GM12892 (cell line): ENCODE results near the gene TEP1.

Source experiments
- DNase-seq: peaks from one replicate; pipeline ENCODE4 v3.0.0; 2011; ENCODE audit not compliant: insufficient read length
- FAIRE-seq: peaks from 2 replicates; lab custom pipeline; 2011; peaks lifted over from hg19 to GRCh38; lab: Jason Lieb, UNC
- POLR2A ChIP-seq: IDR thresholded peaks from 2 replicates; pipeline ENCODE4 v1.6.1; 2011; ENCODE audit warnings: low read depth, low read length, control low read depth
- POLR2AphosphoS5 ChIP-seq: IDR thresholded peaks from 2 replicates; pipeline ENCODE4 v1.6.1; 2011; ENCODE audit warnings: low read depth, low read length, control low read depth
- TAF1 ChIP-seq: IDR thresholded peaks from 2 replicates; pipeline ENCODE4 v1.6.1; 2011; ENCODE audit warnings: low read depth, mild to moderate bottlenecking, control low read depth, low read length, borderline replicate concordance

Gene TEP1

GRCh38 chr14:20400589-20400964 lies 12.7 kb downstream of the TEP1 start:
- DNase-seq (no peak), FAIRE-seq (no peak)
- TF ChIP-seq TAF1 (no peak), POLR2A (no peak), POLR2AphosphoS5 (no peak)

GRCh38 chr14:20397511-20397910 lies 15.8 kb downstream of the TEP1 start:
- no peak for DNase-seq
- no peak for TF ChIP-seq TAF1
- TF ChIP-seq POLR2AphosphoS5, result no peak
- no peak for TF ChIP-seq POLR2A
- no peak for FAIRE-seq

GRCh38 chr14:20391505-20391904 lies 21.8 kb downstream of the TEP1 start:
- TF ChIP-seq TAF1, result no peak
- no peak for TF ChIP-seq POLR2AphosphoS5
- no peak for TF ChIP-seq POLR2A
- DNase-seq (no peak), FAIRE-seq (no peak)

- no peak for TF ChIP-seq POLR2A
- DNase-seq, result no peak
- FAIRE-seq, result no peak
These were observed 25.1 kb downstream of the TEP1 start for GRCh38 chr14:20388159-20388558.

GRCh38 chr14:20387576-20387975 lies 25.7 kb downstream of the TEP1 start:
- DNase-seq (no peak), FAIRE-seq (no peak)
- no peak for TF ChIP-seq TAF1
- no peak for TF ChIP-seq POLR2A
- TF ChIP-seq POLR2AphosphoS5, result no peak

- FAIRE-seq, result no peak
- TF ChIP-seq POLR2AphosphoS5, result no peak
- TF ChIP-seq TAF1, result no peak
- no peak for TF ChIP-seq POLR2A
- DNase-seq, result no peak
These were observed 26.9 kb downstream of the TEP1 start for GRCh38 chr14:20386276-20386855.

GRCh38 chr14:20384886-20385285 lies 28.4 kb downstream of the TEP1 start:
- no peak for DNase-seq
- no peak for TF ChIP-seq POLR2AphosphoS5
- TF ChIP-seq POLR2A, result no peak
- no peak for TF ChIP-seq TAF1
- no peak for FAIRE-seq

GRCh38 chr14:20384321-20384720 lies 29.0 kb downstream of the TEP1 start:
- FAIRE-seq (no peak), DNase-seq (no peak)
- TF ChIP-seq POLR2AphosphoS5, result no peak

GRCh38 chr14:20383636-20384035 lies 29.7 kb downstream of the TEP1 start:
- TF ChIP-seq POLR2AphosphoS5 (no peak), TAF1 (no peak), POLR2A (no peak)
- no peak for FAIRE-seq
- no peak for DNase-seq

GRCh38 chr14:20383032-20383431 lies 30.3 kb downstream of the TEP1 start:
- FAIRE-seq (no peak), DNase-seq (no peak)
- TF ChIP-seq POLR2A (no peak), POLR2AphosphoS5 (no peak), TAF1 (no peak)

- TF ChIP-seq POLR2AphosphoS5, result no peak
- no peak for TF ChIP-seq TAF1
- TF ChIP-seq POLR2A, result no peak
- DNase-seq (no peak), FAIRE-seq (no peak)
These were observed 30.8 kb downstream of the TEP1 start for GRCh38 chr14:20382526-20382925.

GRCh38 chr14:20381341-20381740 lies 32.0 kb downstream of the TEP1 start:
- DNase-seq, result no peak
- FAIRE-seq, result no peak
- TF ChIP-seq TAF1, result no peak
- TF ChIP-seq POLR2A, result no peak
- no peak for TF ChIP-seq POLR2AphosphoS5

GRCh38 chr14:20380681-20381080 lies 32.6 kb downstream of the TEP1 start:
- FAIRE-seq, result no peak
- no peak for DNase-seq
- no peak for TF ChIP-seq POLR2A
- TF ChIP-seq TAF1, result no peak
- no peak for TF ChIP-seq POLR2AphosphoS5

GRCh38 chr14:20379743-20380142 lies 33.6 kb downstream of the TEP1 start:
- TF ChIP-seq POLR2AphosphoS5, result no peak
- no peak for TF ChIP-seq TAF1
- no peak for TF ChIP-seq POLR2A
- FAIRE-seq, result no peak
- no peak for DNase-seq
